Glutamatergic neuron (in vitro differentiated cells): Measurements from ENCODE around the gene MISP3. TPM values are rescaled to one million over a fixed set of nuclear protein-coding genes. Genes with fewer than 3 reads are reported as not detected.

Source experiments
- DNase-seq: peaks from one replicate; pipeline ENCODE4 v3.0.0; 2022
- H3K27ac Mint-ChIP-seq: one replicate; pipeline ENCODE4 v1.8.0; 2020; ENCODE audit warnings: mild to moderate bottlenecking, mixed read lengths, inconsistent platforms; ENCODE audit not compliant: unreplicated experiment
- H3K27me3 Mint-ChIP-seq: one replicate; pipeline ENCODE4 v1.8.0; 2020; ENCODE audit warnings: mild to moderate bottlenecking, moderate library complexity, mixed read lengths, inconsistent platforms; ENCODE audit not compliant: unreplicated experiment
- H3K36me3 Mint-ChIP-seq: one replicate; pipeline ENCODE4 v1.8.0; 2020; ENCODE audit warnings: mild to moderate bottlenecking, mixed read lengths, inconsistent platforms; ENCODE audit not compliant: unreplicated experiment
- H3K4me1 Mint-ChIP-seq: one replicate; pipeline ENCODE4 v1.8.0; 2020; ENCODE audit warnings: mild to moderate bottlenecking, low read depth, mixed read lengths, inconsistent platforms; ENCODE audit not compliant: unreplicated experiment
- H3K4me3 Mint-ChIP-seq: one replicate; pipeline ENCODE4 v1.8.0; 2020; ENCODE audit warnings: mild to moderate bottlenecking, mixed read lengths, inconsistent platforms; ENCODE audit not compliant: unreplicated experiment
- H3K9me3 Mint-ChIP-seq: one replicate; pipeline ENCODE4 v1.8.0; 2020; ENCODE audit warnings: mild to moderate bottlenecking, moderate library complexity, mixed read lengths, inconsistent platforms; ENCODE audit not compliant: unreplicated experiment
- CTCF ChIP-seq: fragments of 200-600 bp; sonication (generic); IDR thresholded peaks from one replicate; pipeline ENCODE4 v1.5.0; 2021; ENCODE audit not compliant: partially characterized antibody, unreplicated experiment
- total RNA-seq: library from RNA; stranded (reverse); fragmentation: NEBNext Ultra II Directional; extraction: Animal tissue kit (Norgen Biotek cat#: 25700); gene quantifications from one replicate; pipeline ENCODE4 v1.2.1, GENCODE V29; 2021; ENCODE audit not compliant: unreplicated experiment

MISP3 gene
- total RNA-seq, 1 donor from 2014 or later, result 2.2 TPM

GRCh38 chr19:14103310-14103709 is 30.7 kb downstream of the MISP3 start:
- Mint-ChIP-seq H3K4me3 (no peak overlapping the region), H3K9me3 (no peaks in the 10 kb centered on the region), H3K27me3 (no peaks in the 10 kb centered on the region), H3K27ac (no peak overlapping the region), H3K36me3 (no peaks in the 10 kb centered on the region), H3K4me1 (peaks cover 3% of the 10 kb centered on the region)
- TF ChIP-seq CTCF, result no peak
- no peak for DNase-seq

- H3K4me1 Mint-ChIP-seq, result peaks cover 3% of the 10 kb centered on the region
- no peak for DNase-seq
- no peak for TF ChIP-seq CTCF
- no peak overlapping the region for H3K4me3 Mint-ChIP-seq
- no peak overlapping the region for H3K27ac Mint-ChIP-seq
- no peaks in the 10 kb centered on the region for H3K27me3 Mint-ChIP-seq
- H3K36me3 Mint-ChIP-seq, result no peaks in the 10 kb centered on the region
- H3K9me3 Mint-ChIP-seq, result no peaks in the 10 kb centered on the region
These were observed 33.1 kb downstream of the MISP3 start for GRCh38 chr19:14105680-14106079.

GRCh38 chr19:14106840-14107239 is 34.3 kb downstream of the MISP3 start:
- Mint-ChIP-seq H3K4me1 (peaks cover 3% of the 10 kb centered on the region), H3K4me3 (no peak overlapping the region), H3K27ac (no peak overlapping the region), H3K9me3 (no peaks in the 10 kb centered on the region), H3K27me3 (no peaks in the 10 kb centered on the region), H3K36me3 (no peaks in the 10 kb centered on the region)
- no peak for TF ChIP-seq CTCF
- DNase-seq, result no peak

- TF ChIP-seq CTCF, result no peak
- H3K4me3 Mint-ChIP-seq, result no peak overlapping the region
These were observed 35.2 kb downstream of the MISP3 start for GRCh38 chr19:14107581-14108461.

GRCh38 chr19:14110650-14111049 is 38.1 kb downstream of the MISP3 start:
- H3K27ac Mint-ChIP-seq, result no peak overlapping the region
- H3K4me3 Mint-ChIP-seq, result no peak overlapping the region
- no peak for TF ChIP-seq CTCF
- no peak for DNase-seq
- H3K4me1 Mint-ChIP-seq, result peaks cover 10% of the 10 kb centered on the region
- no peaks in the 10 kb centered on the region for H3K9me3 Mint-ChIP-seq
- no peaks in the 10 kb centered on the region for H3K36me3 Mint-ChIP-seq
- no peaks in the 10 kb centered on the region for H3K27me3 Mint-ChIP-seq

More at GRCh38 chr19:14107581-14108461, 35.2 kb downstream of the MISP3 start:
- H3K36me3 Mint-ChIP-seq, result no peaks in the 10 kb centered on the region
- H3K27ac Mint-ChIP-seq, result no peak overlapping the region
- H3K9me3 Mint-ChIP-seq, result no peaks in the 10 kb centered on the region
- H3K27me3 Mint-ChIP-seq, result no peaks in the 10 kb centered on the region
- DNase-seq, result no peak
- peaks cover 5% of the 10 kb centered on the region for H3K4me1 Mint-ChIP-seq
